MCF 10A (cell line): ENCODE measurements around the gene ACAN. TPM values are rescaled to one million over a fixed set of nuclear protein-coding genes. Genes with fewer than 3 reads are reported as not detected.

Source experiments
- BruUV-seq: library from RNA; stranded (reverse); fragments of 400-500 nt; replicated peaks from 2 replicates; lab custom pipeline; 2021; lab: Mats Ljungman, UMichigan
- CTCF ChIA-PET: fragments of 300-600 bp; sonication (Branson Sonifier 250); formaldehyde crosslinking; extraction: SDS; loops from one replicate; lab custom pipeline; 2021; ENCODE audit warnings: antibody characterized with exemption, inconsistent platforms; lab: Yijun Ruan, JAX
- POLR2A ChIA-PET: fragments of 300-600, 350-650 bp; sonication (Branson Sonifier 250); formaldehyde crosslinking; extraction: SDS; loops from one replicate; lab custom pipeline; 2020; ENCODE audit warnings: antibody characterized with exemption, inconsistent platforms; lab: Yijun Ruan, JAX
- DNase-seq: peaks from one replicate; pipeline ENCODE4 v3.0.0-alpha.2; 2018; ENCODE audit not compliant: unreplicated experiment
- H3K27ac Mint-ChIP-seq: one replicate; pipeline ENCODE4 v1.8.0; 2022; ENCODE audit warnings: mild to moderate bottlenecking, low read depth, mixed read lengths; ENCODE audit not compliant: unreplicated experiment
- H3K27me3 Mint-ChIP-seq: one replicate; pipeline ENCODE4 v1.8.0; 2022; ENCODE audit warnings: mixed read lengths; ENCODE audit not compliant: insufficient read depth, unreplicated experiment
- H3K36me3 Mint-ChIP-seq: one replicate; pipeline ENCODE4 v1.8.0; 2022; ENCODE audit warnings: mild to moderate bottlenecking, moderate library complexity, mixed read lengths; ENCODE audit not compliant: insufficient read depth, unreplicated experiment
- H3K4me1 Mint-ChIP-seq: one replicate; pipeline ENCODE4 v1.8.0; 2022; ENCODE audit warnings: mixed read lengths; ENCODE audit not compliant: insufficient read depth, unreplicated experiment
- H3K4me3 Mint-ChIP-seq: one replicate; pipeline ENCODE4 v1.8.0; 2022; ENCODE audit warnings: mild to moderate bottlenecking, moderate library complexity, mixed read lengths; ENCODE audit not compliant: unreplicated experiment
- H3K9me3 Mint-ChIP-seq: one replicate; pipeline ENCODE4 v1.8.0; 2022; ENCODE audit warnings: mixed read lengths; ENCODE audit not compliant: unreplicated experiment
- CTCF ChIP-seq: fragments of 200-600 bp; IDR thresholded peaks from one replicate; pipeline ENCODE4 v1.8.0; 2022; ENCODE audit warnings: antibody characterized with exemption, mild to moderate bottlenecking; ENCODE audit not compliant: unreplicated experiment
- intact Hi-C: fragments of 100-400 bp; cut with micrococcal nuclease; formaldehyde crosslinking; loops from 2 replicates; pipeline ENCODE4 v1.14.1; 2022
- total RNA-seq: library from RNA; stranded (reverse); gene quantifications from 2 replicates; pipeline ENCODE4 v1.2.3, GENCODE V29; 2022

ACAN gene
- total RNA-seq, 1 experiment from 2014 or later: not detected

GRCh38 chr15:88799341-88799740 lies 3.9 kb upstream of the ACAN start:
- intact Hi-C loops: no loop called here
- H3K4me3 Mint-ChIP-seq: no peak overlapping the region
- POLR2A ChIA-PET: interaction anchor here (0.9 kb wide), 1 partner anchor 10 kb away, joined by 6 read pairs; no protein-coding TSS in a partner anchor
- H3K27ac Mint-ChIP-seq: no peak overlapping the region
- H3K27me3 Mint-ChIP-seq: peaks cover 20% of the 10 kb centered on the region
- DNase-seq: no peak
- no peaks in the 10 kb centered on the region for H3K9me3 Mint-ChIP-seq
- no TSS peak for BruUV-seq
- peaks cover 12% of the 10 kb centered on the region for H3K4me1 Mint-ChIP-seq
- TF ChIP-seq CTCF: no peak
- CTCF ChIA-PET: interaction anchor here (1.0 to 1.7 kb wide), 2 partner anchors 25 to 143 kb away, joined by 3 to 6 read pairs; no protein-coding TSS in a partner anchor
- no peaks in the 10 kb centered on the region for H3K36me3 Mint-ChIP-seq

- H3K4me3 Mint-ChIP-seq: no peak overlapping the region
- H3K27ac Mint-ChIP-seq: no peak overlapping the region
- ChIA-PET POLR2A (interaction anchor here (0.7 to 1.2 kb wide), 4 partner anchors 11 to 218 kb away, joined by 3 to 6 read pairs (median 4); no protein-coding TSS in a partner anchor), CTCF (interaction anchor here (0.6 to 1.7 kb wide), 7 partner anchors 16 to 558 kb away, joined by 3 to 8 read pairs (median 3); no protein-coding TSS in a partner anchor)
- TF ChIP-seq CTCF: no peak
- intact Hi-C loops: loop anchor here (10.0 kb wide), 2 partner anchors 95 to 145 kb away; partner anchors contain the start of gene HAPLN3
- DNase-seq: peak; percentile 83
- H3K4me1 Mint-ChIP-seq: peaks cover 12% of the 10 kb centered on the region
- no peaks in the 10 kb centered on the region for H3K36me3 Mint-ChIP-seq
- H3K27me3 Mint-ChIP-seq: peaks cover 27% of the 10 kb centered on the region
- no peaks in the 10 kb centered on the region for H3K9me3 Mint-ChIP-seq
- BruUV-seq: no TSS peak
These were observed 3.2 kb upstream of the ACAN start for GRCh38 chr15:88800026-88800425.

GRCh38 chr15:88800738-88801137 lies 2.5 kb upstream of the ACAN start:
- no TSS peak for BruUV-seq
- no peak overlapping the region for H3K27ac Mint-ChIP-seq
- H3K36me3 Mint-ChIP-seq: no peaks in the 10 kb centered on the region
- H3K27me3 Mint-ChIP-seq: peaks cover 34% of the 10 kb centered on the region
- TF ChIP-seq CTCF: no peak
- no peak overlapping the region for H3K4me3 Mint-ChIP-seq
- peaks cover 12% of the 10 kb centered on the region for H3K4me1 Mint-ChIP-seq
- ChIA-PET POLR2A (interaction anchor here (0.8 to 1.2 kb wide), 2 partner anchors 22 to 217 kb away, joined by 3 read pairs; no protein-coding TSS in a partner anchor), CTCF (interaction anchor here (0.8 to 1.7 kb wide), 5 partner anchors 17 to 144 kb away, joined by 3 to 8 read pairs (median 3); no protein-coding TSS in a partner anchor)
- intact Hi-C loops: loop anchor here (10.0 kb wide), 2 partner anchors 94 to 146 kb away; partner anchors contain the start of gene HAPLN3
- H3K9me3 Mint-ChIP-seq: no peaks in the 10 kb centered on the region
- no peak for DNase-seq

GRCh38 chr15:88802250-88802990 lies 816 bp upstream of the ACAN start:
- no peak overlapping the region for H3K4me3 Mint-ChIP-seq
- BruUV-seq: no TSS peak
- peaks cover 7% of the 10 kb centered on the region for H3K36me3 Mint-ChIP-seq
- DNase-seq: no peak
- H3K4me1 Mint-ChIP-seq: peaks cover 12% of the 10 kb centered on the region
- intact Hi-C loops: loop anchor here (10.0 kb wide), 2 partner anchors 92 to 148 kb away; partner anchors contain the start of gene HAPLN3
- no peak for TF ChIP-seq CTCF
- no peak overlapping the region for H3K27ac Mint-ChIP-seq
- POLR2A ChIA-PET: no interaction called here
- CTCF ChIA-PET: interaction anchor here (0.5 to 1.8 kb wide), 3 partner anchors 65 to 178 kb away, joined by 3 to 5 read pairs (median 3); no protein-coding TSS in a partner anchor
- H3K9me3 Mint-ChIP-seq: no peaks in the 10 kb centered on the region
- peaks cover 35% of the 10 kb centered on the region for H3K27me3 Mint-ChIP-seq
